GM19372 (cell line): ENCODE measurements around the gene PITPNC1.
"Not testable (repeated sequence)": the region's sequence is repeated elsewhere in the genome, so short reads cannot be mapped to it uniquely, and the experiment has no call there.

Source experiments
- ATAC-seq: cut with Tn5 transposase; IDR thresholded peaks from one replicate; pipeline ENCODE4 v1.9.1; 2021; ENCODE audit warnings: mild to moderate bottlenecking, low read depth, moderate library complexity; ENCODE audit not compliant: unreplicated experiment

PITPNC1 gene

DNA sequence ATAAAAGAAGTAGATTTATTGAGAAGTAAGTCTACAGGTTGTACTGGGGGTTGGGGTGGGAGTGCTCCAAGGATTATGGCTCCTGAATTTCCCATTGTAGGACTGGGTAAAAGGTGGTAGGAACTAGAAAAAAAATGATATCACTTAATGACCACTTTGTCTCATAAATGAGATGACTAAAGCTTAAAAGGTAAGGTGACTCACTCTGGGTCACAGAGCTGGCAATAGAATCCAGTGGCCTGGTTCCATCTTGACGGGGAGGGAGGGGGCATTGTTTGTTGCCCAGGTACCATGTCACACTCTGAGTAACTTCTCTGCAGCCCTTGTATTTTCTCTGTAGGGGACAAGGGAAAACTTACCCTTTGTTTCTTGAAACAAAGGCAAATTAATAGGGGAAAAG, 126.1 kb downstream of the PITPNC1 start:
- ATAC-seq: no peak

DNA sequence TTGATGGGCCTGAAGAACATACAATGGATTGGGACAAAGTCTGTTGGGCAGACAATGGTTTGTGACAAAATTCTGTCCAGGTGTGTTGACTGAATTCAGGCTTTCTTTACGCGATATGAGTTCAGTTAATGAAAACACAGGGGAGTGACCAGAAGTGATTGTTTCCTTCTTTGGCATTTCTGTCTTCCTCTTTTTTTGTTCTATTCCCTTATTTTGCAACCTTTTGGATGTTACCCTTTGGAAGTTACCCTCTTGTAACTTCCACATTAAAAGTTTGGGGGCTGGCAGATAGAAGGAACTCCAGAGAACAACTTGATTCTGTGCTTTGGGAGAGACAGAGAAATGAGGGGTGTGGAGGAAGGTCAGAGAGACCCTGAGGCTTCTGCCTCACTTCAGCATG, 126.7 kb downstream of the PITPNC1 start:
- ATAC-seq: no peak

DNA sequence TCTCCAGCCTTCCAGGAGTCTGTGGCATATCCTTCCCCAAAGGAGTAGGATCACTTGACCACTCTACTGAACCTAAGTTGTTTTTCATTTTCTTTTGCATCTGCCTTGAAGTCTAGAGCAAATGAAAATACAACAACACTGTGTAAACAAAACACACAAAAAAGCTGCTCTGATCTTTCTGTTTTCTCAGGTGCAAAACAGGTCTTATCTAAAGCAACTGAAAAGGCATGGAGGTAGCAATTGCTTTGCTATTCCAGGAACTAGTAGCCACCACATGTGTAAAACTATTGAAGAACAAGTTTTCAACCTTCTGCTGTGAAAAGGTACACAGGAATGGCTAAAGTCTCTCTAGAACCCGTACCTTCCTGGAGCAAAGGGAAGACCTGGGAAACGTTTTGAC, 127.1 kb downstream of the PITPNC1 start:
- ATAC-seq: no peak

DNA sequence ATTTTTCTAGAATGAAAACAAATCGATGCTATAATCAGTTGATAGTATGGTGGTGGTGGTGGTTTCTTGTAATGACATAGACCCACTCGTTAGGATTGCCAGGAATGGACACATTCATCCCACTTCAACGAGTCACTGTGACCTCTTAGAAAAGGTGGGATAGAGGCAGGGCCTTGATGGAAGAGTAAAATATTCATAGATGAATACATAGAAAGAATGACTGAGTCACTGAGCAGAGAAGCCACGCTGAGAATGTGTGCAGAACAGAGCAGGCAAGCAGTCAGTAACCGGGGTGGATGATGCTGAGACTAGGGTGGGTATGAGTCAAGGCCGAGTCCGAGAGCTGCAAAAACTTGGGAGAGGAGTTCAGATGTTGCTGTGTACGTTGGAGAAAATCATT, 129.9 kb downstream of the PITPNC1 start:
- no peak for ATAC-seq

DNA sequence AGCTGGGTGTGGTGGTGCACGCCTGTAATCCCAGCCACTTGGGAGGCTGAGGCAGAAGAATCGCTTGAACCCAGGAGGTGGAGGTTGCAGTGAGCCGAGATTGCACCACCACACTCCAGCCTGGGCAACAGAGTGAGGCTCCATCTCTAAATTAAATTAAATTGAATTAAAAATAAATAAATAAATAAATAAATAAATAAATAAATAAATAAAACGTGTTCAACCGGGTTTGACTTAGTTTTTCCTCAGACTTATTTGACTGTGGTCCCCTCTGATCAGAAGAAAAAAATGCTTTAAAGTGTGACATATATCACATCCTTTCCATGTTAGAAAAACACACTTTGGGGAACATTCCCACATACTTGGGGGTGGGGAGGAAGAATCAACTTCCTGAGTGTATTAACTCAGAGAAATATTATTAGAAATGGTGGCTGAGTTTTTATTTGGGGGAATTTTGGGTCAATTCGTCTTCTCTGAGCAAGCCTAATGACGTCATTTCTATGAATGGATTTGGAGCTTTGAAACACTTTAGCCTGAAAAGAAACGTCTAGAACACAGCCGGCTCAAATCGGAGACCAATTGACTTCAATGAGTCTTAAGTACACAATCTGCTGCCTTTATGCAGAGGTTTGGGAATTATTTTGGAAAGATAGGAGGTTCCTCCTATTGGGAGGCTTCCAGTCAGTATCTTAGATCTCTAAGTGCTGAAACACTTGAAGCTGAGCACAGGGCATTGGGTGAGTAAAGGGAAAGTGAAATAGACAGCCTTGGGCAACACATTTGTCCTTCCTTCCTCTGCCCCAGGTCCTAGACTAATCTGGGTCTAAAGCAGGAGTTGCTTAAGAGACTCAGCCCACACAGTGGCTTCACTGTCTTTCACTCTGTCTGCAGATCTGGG, 132.6 kb downstream of the PITPNC1 start:
- ATAC-seq: no peak

DNA sequence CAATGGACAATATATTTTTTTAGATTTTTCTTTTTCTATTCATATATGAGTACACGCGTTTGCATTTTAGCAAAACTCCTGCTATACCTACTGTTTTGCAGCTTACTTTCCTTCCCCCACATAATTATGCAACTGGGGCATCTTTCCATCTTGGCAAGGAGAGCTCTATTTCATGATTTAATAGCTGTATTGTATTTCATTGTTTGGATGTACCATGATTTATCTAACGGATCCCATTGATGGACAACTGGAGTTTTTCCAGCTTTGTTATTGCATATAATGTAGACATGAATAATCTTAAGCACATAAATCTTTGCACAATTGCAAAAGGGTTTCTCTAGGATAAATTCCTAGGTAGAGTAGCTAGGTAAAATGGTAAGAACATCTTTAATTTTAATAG, 133.9 kb downstream of the PITPNC1 start:
- no peak for ATAC-seq

DNA sequence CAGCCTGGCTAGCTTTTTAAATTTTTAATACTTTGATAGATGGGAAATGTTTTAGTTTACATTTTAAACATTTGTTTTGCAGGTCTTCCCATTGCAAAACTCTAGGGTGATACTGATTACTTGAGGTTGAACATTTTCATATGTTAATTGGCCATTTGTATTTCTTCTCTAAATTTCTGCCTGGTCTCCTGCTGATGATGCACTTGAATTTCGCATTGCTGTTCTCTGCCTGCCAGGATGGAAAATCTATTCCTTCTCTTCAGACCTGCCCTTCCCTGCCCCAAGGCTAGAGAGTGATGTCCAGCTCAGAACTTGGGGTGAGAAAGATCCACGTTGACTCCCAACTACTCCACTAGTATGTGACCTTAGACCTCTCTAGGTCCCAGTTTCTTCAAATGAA, 134.7 kb downstream of the PITPNC1 start:
- ATAC-seq: no peak

DNA sequence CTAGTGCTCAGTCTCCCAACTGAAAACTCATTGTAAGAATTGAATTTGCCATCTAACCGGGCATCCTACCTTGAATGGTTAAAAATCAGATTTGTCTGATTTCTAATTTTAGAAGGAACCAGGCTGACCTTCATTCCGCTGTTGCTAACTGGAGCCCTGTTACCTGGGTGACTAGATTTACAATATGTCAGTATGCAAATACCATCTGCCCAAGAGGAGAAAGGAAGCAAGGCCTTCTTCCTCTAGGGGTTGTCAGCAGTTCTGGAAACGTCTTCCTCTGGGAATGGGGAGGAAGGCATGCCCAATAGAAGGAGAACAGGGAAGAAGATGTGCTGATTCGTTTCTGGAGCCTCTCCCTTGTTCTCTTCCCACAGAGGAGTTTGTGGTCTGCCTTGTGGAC, 137.9 kb downstream of the PITPNC1 start:
- no peak for ATAC-seq

DNA sequence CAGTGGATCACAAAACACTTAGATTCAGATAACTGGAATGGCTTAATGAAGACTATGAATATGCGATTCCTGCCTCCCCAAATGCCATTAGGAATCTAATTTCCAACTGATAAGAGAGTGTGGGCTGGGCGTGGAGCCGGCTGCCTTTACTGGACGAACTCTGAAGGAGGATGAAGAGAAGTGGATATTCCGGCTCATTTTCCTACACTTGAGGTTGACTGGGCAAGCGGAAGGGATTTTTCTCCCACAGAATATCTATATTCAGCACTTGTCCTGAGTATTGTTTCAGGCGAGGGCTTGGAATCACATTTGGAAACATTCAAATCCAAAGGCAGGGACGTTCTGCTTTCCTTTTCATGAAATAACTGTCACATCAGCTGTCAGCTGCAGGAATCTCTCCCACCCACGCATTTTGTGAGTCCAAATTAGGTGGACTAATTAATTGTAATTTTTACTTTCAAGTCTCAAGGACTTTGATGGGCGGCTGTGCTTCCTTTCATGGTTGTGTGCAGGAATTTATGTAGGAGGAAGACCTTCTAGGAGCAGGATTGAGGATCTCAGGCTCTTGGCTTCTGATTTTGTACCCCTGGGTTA, 138.5 kb downstream of the PITPNC1 start:
- ATAC-seq: no peak

DNA sequence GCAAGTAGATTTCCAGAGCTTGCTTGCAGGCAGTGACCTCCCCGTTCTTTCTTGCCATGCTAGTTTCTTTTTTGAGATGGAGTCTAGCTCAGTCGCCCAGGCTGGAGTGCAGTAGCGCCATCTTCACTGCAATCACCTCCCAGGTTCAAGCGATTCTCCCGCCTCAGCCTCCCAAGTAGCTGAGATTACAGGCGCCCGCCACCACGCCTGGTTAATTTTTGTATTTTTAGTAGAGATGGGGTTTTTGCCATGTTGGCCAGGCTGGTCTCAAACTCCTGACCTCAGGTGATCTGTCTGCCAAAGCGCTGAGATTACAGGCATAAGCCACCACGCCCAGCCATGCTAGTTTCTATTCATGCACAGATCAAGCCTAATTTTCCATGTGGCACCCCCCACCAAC, 139.5 kb downstream of the PITPNC1 start:
- not testable (repeated sequence) for ATAC-seq

DNA sequence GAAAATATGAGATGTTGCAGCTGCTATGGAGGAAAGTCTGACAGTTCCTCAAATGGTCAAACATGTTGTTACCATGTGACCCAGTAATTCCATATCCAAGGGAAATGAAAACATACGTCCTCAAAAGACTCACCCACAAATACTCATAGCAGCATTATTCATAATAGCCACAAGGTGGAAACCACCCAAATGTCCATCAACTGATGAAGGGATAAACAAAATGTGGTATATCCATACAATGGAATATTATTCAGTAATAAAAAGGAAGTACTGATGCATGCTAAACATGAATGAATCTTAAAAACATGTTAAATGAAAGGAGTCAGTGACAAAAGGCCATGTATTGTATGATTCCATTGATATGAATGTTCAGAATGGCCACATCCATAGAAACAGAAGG, 140.2 kb downstream of the PITPNC1 start:
- no peak for ATAC-seq

DNA sequence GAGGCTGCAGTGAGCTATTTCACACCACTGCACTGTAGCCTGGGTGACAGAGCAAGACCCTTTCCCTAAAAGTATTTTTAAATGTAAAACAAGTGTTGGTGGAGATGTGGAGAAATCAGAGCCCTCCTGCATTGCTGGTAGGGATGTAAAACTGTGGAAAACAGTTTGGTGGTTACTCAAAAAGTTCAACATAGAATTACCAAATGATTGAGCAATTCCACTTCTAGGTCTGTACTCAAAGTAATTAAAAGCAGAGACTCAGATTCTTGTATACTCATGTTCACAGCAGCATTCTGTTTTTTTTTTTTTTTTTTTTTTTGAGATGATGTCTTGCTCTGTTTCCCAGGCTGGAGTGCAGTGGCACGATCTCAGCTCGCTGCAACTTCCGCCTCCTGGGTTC, 141.8 kb downstream of the PITPNC1 start:
- ATAC-seq: no peak

DNA sequence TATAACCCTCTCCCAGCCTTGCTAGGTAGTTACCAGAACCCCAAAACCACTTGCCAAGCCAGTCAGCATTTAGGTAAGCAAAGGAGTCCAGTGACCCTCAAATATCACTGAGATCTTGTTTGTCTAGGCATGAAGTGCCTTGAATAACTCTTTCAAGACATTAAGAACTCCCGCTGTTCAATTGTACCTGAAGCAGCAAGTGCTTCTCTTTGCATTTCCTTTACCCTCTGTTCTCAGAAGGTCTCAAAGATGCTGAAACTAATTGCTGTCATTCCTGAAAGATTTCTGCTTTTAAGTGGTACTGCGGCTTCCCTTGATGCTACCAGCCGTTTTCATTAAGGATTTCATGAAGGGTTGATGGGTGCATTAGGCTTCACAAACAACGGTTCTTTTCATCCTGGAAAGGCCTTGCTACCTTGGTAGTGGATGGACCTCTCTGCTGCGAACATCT, 142.7 kb downstream of the PITPNC1 start:
- no peak for ATAC-seq

DNA sequence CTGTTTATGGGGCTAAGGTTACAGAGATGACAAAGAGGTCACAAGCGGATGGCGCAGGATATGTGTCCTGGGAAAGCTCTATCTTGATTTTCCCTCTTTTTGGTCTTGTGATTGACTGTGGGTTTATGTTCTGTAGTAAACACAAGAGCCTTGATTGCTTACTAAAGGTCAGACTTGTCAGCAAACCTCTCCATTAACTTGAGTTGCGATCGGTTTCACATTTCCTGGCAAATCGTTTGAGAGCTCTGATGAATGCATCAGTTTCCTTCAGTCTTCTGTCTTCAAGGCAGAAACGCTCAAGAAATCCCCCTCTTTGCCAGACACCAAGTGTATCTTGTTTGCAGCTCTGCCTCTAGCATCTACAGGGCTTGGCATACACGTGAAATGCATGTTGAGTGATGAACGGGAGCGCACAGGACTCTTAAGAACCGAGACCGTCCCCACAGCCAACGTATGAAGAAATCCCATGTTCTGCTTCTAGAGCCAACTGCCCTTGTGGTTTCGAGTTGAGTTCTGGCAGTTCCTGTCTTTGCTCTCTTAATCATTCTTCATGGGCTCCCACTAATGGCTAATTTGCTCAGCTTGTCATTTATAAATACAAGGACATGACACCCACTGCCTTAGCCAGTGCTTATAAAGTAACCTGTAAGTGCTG, 143.3 kb downstream of the PITPNC1 start:
- no peak for ATAC-seq

DNA sequence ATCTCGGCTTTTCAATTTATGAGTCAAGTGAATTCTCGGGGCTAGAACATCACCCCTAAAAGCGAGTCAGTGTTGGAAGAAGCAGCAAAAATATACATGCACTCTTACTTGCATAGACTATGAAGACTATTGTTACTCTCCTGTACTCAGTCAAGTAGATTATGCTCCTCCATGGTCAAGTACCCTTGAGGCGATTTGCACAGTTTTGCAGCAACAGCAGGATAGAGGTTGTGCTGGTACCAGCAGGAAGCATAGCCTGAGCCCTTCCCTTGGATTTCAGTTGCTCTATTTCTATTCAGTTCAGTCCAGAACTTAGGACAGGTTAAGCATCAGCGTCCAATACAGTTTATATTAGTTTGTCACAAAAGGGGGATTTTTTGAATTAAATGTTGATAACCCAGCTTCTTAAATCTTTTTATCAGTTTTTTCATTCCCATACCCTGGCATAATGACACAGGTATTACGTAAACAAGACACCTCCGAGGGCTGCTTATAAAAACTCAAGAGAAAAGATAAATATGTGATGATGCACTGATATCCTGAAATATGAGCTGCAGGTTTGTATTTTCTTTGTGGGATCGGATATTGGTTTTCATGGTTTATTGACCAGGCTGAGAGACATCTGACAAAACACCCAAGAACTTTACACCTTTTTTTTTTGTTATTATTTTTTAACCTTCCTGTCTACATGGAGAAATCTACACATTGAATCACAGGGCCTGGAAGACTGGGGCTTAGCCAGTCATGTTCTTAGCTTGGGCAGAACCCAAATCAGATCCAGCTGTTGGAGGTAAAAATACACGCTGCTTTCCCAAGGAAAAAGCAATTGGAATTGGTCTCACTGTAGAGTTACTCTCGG, 144.1 kb downstream of the PITPNC1 start:
- no peak for ATAC-seq

DNA sequence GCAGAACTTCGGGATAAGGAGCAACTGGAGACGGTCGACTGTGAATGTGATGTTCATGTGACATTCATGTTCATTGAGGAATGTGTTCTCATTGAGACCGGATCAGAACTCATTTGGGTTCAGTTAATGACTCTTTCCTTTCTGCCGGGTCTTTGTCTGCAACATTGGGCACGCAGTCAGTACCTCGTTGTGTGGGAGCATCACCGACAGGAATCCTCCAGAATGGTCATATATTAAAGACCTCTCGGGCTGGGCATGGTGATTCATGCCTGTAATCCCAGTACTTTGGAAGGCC, 144.6 kb downstream of the PITPNC1 start:
- ATAC-seq: no peak

DNA sequence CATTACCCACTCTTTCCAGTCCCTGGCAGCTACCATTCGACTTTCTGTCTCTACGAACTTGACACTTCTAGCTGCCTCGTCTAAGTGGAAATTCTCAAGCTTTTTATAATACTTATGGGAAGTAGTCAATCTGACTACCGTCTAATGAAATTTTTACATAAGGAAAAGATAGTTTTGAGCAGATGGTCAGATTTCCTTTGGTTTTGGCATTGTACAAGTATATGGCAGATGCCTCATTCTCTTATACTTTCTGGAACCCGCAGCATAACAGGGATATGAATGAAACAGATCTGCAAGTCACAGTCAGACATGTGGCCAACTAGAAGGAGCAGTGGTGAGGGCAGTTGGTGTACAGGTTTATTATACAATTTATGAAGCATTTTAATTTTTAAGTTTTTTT, 146.0 kb downstream of the PITPNC1 start:
- no peak for ATAC-seq

DNA sequence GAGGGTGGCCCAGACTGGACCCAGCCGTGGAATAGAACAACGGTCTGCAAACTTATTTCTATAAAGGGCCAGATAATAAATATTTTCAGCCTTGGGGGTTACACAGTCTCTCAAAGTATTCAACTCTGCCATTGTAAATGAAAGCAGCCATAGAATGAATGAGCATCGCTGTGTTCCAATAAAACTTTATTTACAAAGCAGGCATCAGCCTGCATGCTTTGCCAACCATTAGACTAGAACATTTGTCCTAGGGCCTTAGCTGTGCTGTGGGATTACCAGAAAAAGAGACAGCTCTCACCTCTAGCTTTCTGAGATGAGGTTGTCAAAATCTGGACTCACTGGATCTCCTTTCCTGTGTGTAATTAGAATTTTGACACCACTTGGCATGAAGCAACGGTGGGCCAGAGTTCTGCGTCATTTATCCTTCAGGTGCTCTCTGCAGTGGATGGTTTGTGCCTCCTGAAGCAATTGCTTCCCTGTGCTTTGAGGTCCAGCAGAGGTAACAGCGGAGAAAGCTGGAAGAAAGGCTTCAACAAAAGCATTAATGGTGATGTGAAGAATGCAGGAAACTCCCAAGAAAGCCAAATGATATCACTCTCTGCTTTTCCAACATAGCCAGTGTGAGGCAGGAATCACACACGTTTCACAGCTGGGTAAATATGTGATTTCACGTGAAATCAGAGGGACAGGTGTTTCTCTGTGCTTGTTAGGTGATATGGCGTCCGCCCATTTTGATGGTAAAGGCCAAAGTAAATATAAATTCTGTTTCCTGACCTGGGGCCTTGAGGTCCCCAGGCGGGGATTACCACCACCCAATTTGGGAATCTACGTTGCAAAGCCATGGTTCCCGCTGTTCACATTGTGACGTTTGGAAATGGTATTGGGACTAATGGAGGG, 148.4 kb downstream of the PITPNC1 start:
- ATAC-seq: no peak

DNA sequence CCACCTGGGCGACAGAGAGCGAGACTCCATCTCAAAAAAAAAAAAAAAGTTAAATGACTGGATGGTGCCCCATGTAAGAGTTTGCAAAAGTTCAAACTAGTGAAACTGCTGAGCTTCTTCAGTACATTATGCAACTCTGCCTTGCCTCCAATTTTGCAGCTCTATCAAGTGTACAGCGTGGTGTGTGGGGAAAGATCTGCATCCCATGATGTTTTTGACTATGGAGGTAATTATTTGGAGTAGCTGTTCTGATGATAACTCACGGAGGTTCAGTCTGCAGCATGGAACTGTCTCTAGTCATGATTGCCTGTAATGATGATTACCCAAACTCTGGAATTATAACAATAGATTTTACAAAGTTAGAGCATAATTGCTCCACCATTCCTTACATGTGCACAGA, 149.6 kb downstream of the PITPNC1 start:
- ATAC-seq: no peak
